HTR-8/SVneo (cell line): Measurements from ENCODE around the gene PGAP6.
"Not testable (repeated sequence)": the region's sequence is repeated elsewhere in the genome, so short reads cannot be mapped to it uniquely, and the experiment has no call there.

Experiments
- DNase-seq: peaks from one replicate; pipeline ENCODE4 v3.0.0; 2011; ENCODE audit warnings: low spot score, mixed read lengths; ENCODE audit not compliant: insufficient read length
- FAIRE-seq: peaks from 2 replicates; lab custom pipeline; 2011; peaks lifted over from hg19 to GRCh38; lab: Jason Lieb, UNC

PGAP6 gene

GRCh38 chr16:334861-335632 lies 46.7 kb downstream of the PGAP6 start:
- peak; percentile 93 for FAIRE-seq
- DNase-seq = not testable (repeated sequence)

- DNase-seq = not testable (repeated sequence)
- FAIRE-seq = peak; percentile 67
Observed at GRCh38 chr16:334164-334832, 47.5 kb downstream of the PGAP6 start.

GRCh38 chr16:333406-334094 lies 48.2 kb downstream of the PGAP6 start:
- FAIRE-seq (peak; percentile 83), DNase-seq (no peak)

GRCh38 chr16:331181-331814 lies 50.5 kb downstream of the PGAP6 start:
- FAIRE-seq = peak; percentile 40
- not testable (repeated sequence) for DNase-seq

GRCh38 chr16:330741-331140 lies 51.0 kb downstream of the PGAP6 start:
- DNase-seq (no peak), FAIRE-seq (no peak)

GRCh38 chr16:325375-326145 lies 56.2 kb downstream of the PGAP6 start:
- FAIRE-seq (no peak), DNase-seq (no peak)

GRCh38 chr16:324451-325334 lies 57.1 kb downstream of the PGAP6 start:
- DNase-seq (no peak), FAIRE-seq (no peak)

GRCh38 chr16:324201-324450 lies 57.7 kb downstream of the PGAP6 start:
- no peak for FAIRE-seq
- DNase-seq = no peak

- FAIRE-seq (no peak), DNase-seq (no peak)
Observed at GRCh38 chr16:322476-323143, 59.2 kb downstream of the PGAP6 start.

- no peak for DNase-seq
- FAIRE-seq = no peak
Observed at GRCh38 chr16:321532-321931, 60.2 kb downstream of the PGAP6 start.
